Measurements from ENCODE around the gene KCNMB2.
A peak's percentile ranks its signal among the peaks of the same experiment; 100 is the strongest.
"Not testable (repeated sequence)": the region's sequence is repeated elsewhere in the genome, so short reads cannot be mapped to it uniquely, and the experiment has no call there.

KCNMB2 gene

DNA sequence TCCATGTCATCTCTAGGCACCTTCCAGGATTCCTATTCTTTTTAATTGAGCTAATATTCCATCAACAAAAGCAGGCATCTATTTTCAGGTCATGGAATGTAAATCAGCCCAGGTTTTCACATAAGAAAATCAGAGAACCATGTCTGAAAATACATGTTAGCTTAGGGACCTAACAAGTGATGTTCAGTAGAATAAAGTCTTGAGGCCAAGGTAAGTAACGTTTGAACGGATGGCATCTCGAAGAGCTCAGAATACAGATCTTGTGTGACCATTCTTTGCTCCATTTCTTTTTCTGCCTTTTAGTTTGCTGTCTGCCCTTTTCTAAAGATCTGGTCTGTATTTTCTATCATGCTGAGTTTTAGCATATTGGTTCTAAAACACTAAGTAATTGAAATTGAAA lies 16.5 kb upstream of the KCNMB2 start:
- DNase-seq (ENCODE audit: low spot score), result no peak

DNA sequence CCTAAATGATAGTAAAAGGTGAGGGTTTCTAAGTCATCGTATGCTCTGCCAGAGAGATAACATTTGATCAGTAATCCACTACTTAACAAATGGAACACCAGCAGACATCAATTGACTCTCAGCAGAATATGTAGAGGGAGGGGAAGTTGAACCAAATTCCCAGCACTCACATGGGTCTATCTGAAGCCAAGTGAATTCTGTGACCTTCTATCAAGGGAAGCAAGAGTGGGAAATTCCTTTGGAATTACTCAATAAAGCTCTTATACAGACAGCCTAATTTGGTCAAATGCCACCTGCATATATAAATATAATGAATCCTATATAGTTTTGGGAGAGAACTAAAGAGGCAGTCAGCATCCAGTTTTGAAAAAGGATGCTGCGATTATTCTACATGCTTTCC lies 15.8 kb upstream of the KCNMB2 start:
- no peak for DNase-seq (ENCODE audit: low spot score)

GRCh38 chr3:178522200-178523052 lies 13.8 kb upstream of the KCNMB2 start:
- DNase-seq (ENCODE audit: low spot score), result no peak

GRCh38 chr3:178525251-178525650 lies 11.0 kb upstream of the KCNMB2 start:
- DNase-seq (ENCODE audit: low spot score), result no peak

DNA sequence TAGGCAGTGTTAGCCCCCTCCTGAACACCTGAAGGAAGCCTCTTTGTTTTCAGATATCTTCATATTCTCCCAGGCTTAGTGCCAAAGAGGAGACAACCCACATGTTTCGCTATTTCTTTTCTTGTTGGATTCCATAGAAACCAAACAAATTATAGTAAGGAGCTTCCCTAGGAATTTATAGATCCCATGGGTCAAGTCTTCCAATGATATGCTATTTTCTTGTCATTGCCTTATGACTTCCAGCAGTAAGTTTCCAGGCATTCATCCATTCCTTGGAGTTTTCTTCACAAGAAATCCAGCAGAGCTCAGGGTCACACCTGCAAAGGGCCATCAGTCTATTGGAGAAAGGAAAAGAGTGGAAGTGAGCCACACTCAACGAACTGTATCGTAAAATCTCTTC lies 9.9 kb upstream of the KCNMB2 start:
- DNase-seq (ENCODE audit: low spot score), result no peak

DNA sequence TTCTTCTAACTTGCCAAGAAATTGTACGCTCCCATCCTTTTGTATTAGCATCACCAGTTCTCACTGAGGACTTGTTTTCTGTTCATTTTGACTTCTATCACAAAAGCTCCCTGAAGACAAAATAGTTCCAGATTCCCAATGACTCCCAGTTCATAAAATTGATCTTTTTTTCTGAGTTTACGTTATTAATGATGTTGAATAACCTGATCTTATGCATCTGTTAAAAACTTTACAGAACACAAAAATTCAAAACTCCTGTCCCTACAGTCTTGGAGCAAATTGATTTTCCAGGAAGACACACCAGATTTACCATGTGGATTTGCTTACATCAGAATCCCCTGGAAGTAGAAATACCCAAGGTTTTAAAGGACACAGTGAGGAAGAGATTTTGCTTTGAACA lies 8.3 kb upstream of the KCNMB2 start:
- no peak for DNase-seq (ENCODE audit: low spot score)

- DNase-seq (ENCODE audit: low spot score), result no peak
Measured at GRCh38 chr3:178529606-178530225, 6.5 kb upstream of the KCNMB2 start.

DNA sequence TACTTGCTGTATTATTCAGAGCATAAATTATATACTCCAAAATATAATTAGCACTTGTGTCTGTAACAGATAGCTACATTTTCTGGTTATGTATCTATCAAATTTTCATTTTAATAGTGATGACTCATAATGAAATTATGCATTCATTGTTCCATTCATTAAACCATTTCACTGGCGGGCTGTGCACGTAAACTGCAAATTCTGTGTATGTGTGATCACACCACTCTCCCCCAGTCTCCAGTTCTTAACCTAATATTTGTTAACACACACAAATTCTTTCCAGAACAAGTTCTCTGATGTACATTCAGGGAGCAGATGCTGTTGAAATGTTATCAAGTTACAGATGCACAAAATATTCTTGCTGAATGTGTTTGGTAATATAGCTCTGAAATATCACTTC lies 3.8 kb upstream of the KCNMB2 start:
- no peak for DNase-seq (ENCODE audit: low spot score)

DNA sequence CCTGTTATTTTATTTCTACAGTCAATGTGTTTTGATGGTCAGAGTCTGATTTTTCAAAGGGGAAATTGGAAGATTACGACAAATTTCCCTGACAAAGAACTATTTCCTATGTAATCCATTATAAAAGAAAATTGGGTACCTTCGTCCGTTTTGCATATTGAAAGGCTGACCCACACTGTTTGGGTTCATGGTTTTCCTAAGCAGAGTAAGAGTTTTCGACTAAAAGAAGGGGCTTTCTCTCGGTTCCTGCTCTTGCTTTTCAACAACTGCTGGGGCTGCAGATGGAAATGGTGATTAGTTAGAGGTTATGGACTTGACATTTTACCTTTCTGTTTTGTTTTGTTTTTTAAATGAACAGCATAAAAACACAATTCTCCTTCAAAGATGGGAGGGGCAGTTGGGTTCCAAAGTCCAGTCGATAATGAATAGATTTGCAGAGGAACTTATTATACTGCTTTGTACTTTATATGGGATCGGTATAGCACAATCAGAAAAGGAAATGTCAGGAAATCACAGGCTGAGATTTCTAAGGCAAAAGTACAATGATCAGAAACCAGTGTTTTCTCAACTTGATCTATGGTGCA lies 978 bp downstream of the KCNMB2 start:
- DNase-seq (ENCODE audit: low spot score), result no peak

DNA sequence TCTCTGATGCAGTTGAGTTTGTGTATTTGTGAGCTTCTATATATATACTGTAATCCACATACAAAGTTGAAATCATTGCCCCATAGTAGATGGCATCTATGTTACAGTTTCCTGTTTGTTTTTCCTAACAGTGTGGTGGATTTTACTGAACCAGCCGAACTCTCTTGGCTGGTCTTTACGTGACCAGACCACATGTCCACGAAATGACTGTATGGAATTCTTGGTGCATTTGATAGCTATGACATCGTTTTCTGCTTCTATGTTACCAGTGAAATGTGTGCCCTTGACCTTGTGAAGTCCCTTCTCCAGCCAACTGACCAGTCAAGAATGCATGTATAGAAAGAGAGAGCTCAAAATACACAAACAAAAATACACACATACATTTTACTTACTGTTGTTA lies 1.8 kb downstream of the KCNMB2 start:
- no peak for DNase-seq (ENCODE audit: low spot score)

DNA sequence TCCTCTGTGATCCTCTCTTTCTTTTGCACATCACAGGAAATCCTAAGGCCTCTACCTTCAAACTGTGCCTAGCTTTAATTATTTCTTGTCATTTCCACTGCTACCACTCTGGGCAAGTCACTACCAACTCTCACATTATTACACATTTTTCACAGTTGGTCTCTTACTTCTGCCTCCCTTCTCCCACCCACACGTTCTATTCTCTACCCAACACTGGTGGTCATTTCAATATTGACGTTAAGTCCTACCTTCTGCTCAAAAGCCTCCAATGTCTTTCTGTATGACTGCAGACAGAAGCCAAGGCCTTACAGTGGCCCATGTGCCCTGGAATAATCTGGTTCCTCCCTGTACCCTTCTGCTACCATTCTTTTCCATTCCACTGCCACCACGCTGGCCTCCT lies 3.9 kb downstream of the KCNMB2 start:
- DNase-seq (ENCODE audit: low spot score), result no peak

- DNase-seq (ENCODE audit: low spot score), result no peak
Measured at GRCh38 chr3:178545337-178545736, 9.1 kb downstream of the KCNMB2 start.

- no peak for DNase-seq (ENCODE audit: low spot score)
Measured at GRCh38 chr3:178546079-178546478, 9.8 kb downstream of the KCNMB2 start.

DNA sequence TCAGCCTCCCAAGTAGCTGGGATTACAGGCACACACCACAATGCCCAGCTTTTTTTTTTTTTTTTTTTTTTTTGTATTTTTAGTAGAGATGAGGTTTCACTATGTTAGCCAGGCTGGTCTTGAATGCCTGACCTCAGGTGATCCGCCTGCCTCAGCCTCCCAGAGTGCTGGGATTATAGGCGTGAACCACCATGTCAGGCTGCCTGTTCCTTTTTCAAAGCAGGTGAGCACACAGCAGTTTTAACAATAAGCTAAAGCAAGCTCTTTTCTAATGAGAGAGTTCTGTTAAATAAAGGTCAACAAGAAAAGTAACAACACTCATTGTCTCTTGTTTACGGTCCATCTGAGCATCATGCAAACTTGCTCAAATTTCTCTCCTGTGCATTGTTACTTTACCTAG lies 13.2 kb downstream of the KCNMB2 start:
- DNase-seq (ENCODE audit: low spot score), result not testable (repeated sequence)

DNA sequence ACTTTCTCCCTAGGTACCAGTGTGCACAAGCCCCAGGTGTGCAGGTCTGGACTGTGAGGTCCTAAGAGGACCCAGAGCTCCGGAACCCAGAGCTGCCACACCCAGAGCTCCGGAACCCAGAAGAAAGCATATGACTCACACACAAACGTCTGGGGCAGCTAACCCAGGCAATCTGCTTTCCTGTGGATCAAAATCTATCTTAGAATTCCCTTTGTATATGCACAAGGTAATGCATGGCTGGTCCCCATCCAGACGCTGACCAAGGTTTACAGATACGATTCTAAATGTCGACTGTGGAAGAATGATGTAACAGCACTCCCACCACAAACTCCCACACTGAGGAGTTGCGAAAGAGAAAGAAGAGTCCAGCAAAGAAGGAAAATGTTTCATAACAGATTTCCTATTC lies 15.7 kb downstream of the KCNMB2 start:
- peak; percentile 5 for DNase-seq (ENCODE audit: low spot score)

GRCh38 chr3:178558637-178559036 lies 22.4 kb downstream of the KCNMB2 start:
- DNase-seq (ENCODE audit: low spot score), result no peak

GRCh38 chr3:178560759-178561158 lies 24.5 kb downstream of the KCNMB2 start:
- no peak for DNase-seq (ENCODE audit: low spot score)

DNA sequence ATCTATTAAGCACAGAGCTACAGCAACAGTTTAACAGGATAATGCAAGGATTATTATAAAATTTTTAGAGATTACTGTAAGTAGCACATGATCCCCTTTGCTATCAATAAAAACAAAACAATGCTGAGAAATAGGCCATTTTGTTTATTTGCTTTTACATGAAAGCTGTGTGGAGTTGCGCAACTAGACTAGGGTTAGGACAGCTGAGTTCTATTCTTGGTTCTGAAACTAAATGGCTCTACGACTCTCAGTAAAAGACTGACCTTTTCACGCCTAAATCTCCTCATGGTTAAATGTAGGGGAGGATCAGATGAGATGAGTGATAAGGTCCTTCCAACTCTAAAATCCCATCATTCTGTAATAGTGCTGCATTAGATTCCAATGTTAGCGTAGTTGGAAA lies 25.0 kb downstream of the KCNMB2 start:
- DNase-seq (ENCODE audit: low spot score), result no peak

DNA sequence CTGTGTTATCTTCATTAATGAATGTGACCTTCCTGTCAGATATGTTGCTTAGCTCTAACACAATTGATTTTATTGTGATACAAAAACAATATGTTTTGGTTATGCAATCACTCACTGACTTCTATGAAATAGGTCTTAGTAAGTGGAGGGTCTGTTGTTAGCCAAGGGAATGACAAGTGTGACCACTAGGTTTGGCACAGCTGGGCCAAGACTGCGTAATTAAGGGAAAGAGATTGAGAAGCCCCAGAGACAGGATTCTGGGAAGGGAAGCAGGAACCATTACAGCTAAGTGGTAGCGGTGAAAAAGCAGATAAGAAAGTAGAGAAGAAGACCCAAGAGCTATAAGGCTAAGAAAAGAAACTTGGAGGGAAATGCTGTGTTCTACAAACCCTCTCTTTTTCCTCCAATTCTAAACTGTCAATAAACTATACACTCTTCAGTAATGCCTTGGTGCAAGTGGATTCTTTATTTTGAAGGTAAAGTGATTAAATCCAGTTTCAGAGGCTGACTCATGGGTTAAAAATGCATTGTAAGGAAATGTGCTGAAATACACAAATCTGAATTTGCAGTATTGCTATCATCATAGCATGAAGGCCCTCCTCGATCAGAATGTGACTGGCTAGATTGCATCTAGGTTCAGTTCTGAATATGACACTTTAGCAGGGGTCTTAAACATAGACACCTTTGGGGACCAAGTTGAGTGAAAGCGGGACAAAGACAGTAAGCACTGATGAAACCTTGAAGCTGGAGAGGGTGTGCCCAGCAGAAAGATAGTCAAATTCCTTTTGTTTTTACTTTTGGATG lies 26.1 kb downstream of the KCNMB2 start:
- DNase-seq (ENCODE audit: low spot score), result no peak

DNA sequence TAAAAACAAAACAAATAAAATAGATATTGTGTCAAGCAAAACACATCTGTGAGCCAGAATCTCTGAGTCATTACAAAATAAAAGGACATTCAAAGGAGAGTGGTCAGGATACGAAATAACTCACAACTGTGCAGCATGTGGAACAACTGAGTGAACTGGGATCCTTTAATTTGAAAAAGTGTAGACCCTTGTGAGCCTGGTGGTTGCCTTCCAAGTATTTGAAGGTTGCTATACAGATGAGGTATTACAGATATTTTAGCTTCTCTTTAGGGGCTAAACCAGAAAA lies 26.7 kb downstream of the KCNMB2 start:
- DNase-seq (ENCODE audit: low spot score), result no peak

DNA sequence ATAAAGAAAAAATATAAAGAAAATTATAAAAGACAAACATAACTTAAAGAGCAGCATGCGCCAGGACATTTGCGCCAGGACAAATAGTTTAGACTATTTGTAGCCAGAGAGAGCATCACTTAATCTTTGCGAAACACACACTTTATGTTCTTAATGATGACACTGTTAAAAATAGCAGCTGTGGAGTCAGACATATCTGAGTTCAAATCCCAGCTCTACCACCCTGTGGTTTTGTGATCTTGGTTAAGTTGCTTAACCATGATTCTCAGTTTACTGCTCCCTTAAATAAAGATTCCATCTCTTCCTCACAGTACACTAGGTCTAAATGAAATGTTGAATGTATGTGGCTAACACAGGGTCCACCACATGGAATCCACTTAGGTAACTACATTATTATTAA lies 31.4 kb downstream of the KCNMB2 start:
- no peak for DNase-seq (ENCODE audit: low spot score)

GRCh38 chr3:178568155-178568731 lies 32.0 kb downstream of the KCNMB2 start:
- no peak for DNase-seq (ENCODE audit: low spot score)

DNA sequence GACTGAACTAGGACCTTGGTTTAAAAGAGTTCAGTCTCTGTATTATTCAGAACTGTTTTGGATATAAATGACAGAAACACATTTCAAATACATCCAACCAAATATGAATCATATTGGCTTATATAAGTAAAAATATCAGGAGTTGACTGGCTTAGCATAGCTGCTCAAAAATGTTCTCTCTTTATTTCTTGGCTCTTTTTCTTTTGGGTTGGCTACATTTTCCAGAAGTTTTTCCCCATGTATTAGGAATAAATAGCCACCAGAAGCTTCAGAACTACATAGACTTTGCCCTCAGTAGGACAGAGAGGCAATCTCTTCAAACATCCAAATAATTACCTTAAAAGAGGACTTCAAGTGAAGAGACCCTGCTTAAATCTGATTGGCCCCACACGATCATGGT lies 32.7 kb downstream of the KCNMB2 start:
- DNase-seq (ENCODE audit: low spot score), result no peak

Data from HuH-7 (cell line).